Heart left ventricle (tissue), 16 donors: ENCODE measurements around the gene SLC6A18. TPM values are rescaled to one million over a fixed set of nuclear protein-coding genes. Genes with fewer than 3 reads are reported as not detected.

Experiments used
- ATAC-seq, 4 donors: fragments of 200-7000 bp; cut with Tn5 transposase; one replicate each; pipeline ENCODE4 v1.9.1; 2020 to 2022; ENCODE audit warnings: moderate library complexity in 4 of 4, mild to moderate bottlenecking in 3 of 4, moderate number of reproducible peaks in 1 of 4
- DNase-seq, 5 donors: peaks; one replicate each; pipeline ENCODE4 v3.0.0-alpha.2; 2020
- H3K27ac ChIP-seq, 12 donors: fragments of 200-600 bp; sonication (generic) in 4 of 12; one replicate each; pipeline versions ENCODE4 v1.5.0 to v1.8.0; 2016 to 2022; ENCODE audit warnings: mild to moderate bottlenecking in 2 of 12
- H3K27me3 ChIP-seq, 9 donors: fragments of 200-600 bp; sonication (generic) in 2 of 9; one replicate each; pipeline versions ENCODE4 v1.5.1 to v1.8.0; 2016 to 2022; ENCODE audit warnings: mild to moderate bottlenecking in 3 of 9
- H3K36me3 ChIP-seq, 9 donors: fragments of 200-600 bp; sonication (generic) in 2 of 9; one replicate each; pipeline versions ENCODE4 v1.5.0 to v1.8.0; 2018 to 2022; ENCODE audit warnings: mild to moderate bottlenecking in 2 of 9
- H3K4me1 ChIP-seq, 12 donors: fragments of 200-600 bp; sonication (generic) in 4 of 12; one replicate each; pipeline versions ENCODE4 v1.5.0 to v1.8.0; 2016 to 2022; ENCODE audit warnings: mild to moderate bottlenecking in 3 of 12
- H3K4me3 ChIP-seq, 12 donors: fragments of 200-600 bp; sonication (generic) in 4 of 12; one replicate each; pipeline versions ENCODE4 v1.5.0 to v1.8.0; 2017 to 2022; ENCODE audit warnings: mild to moderate bottlenecking in 9 of 12, moderate library complexity in 4 of 12
- H3K9me3 ChIP-seq, 12 donors: fragments of 200-600 bp; sonication (generic) in 4 of 12; one replicate each; pipeline versions ENCODE4 v1.5.0 to v1.8.0; 2016 to 2022; ENCODE audit warnings: mild to moderate bottlenecking in 1 of 12
- POLR2A ChIP-seq, 2 donors: fragments of 450-650 bp; IDR thresholded peaks; one replicate each; pipeline ENCODE4 v1.6.1; 2017; ENCODE audit warnings: antibody characterized with exemption in 2 of 2, mild to moderate bottlenecking in 2 of 2, moderate library complexity in 2 of 2
- WGBS, 4 donors: extraction: QIAGEN DNeasy Blood & Tissue Kit in 2 of 4; methylation state at CpG; one replicate each; pipeline versions ENCODE4 v1.1.5 to v1.1.7; 2013 to 2018; 5-methylcytosine and 5-hydroxymethylcytosine counted together
- intact Hi-C, 10 donors: fragments of 100-400 bp; cut with DNase I; formaldehyde crosslinking; loops; one replicate each; pipeline versions ENCODE4 v1.11.1 to v1.14.2; 2022
- polyA plus RNA-seq, 2 donors: library from polyadenylated mRNA; stranded (reverse); fragments of 200-250 nt; gene quantifications; one replicate each; pipeline ENCODE4 v1.2.3, GENCODE V29; 2013
- total RNA-seq, 9 donors: library from RNA; depleted of rRNA in 2 of 9; stranded (reverse); fragments of >200 nt in 2 of 9; fragmentation: NEBNext Ultra II Directional in 3 of 9; extraction: Animal tissue kit (Norgen Biotek cat#: 25700) in 3 of 9; gene quantifications; one replicate each; pipeline versions ENCODE4 v1.1.0 to v1.2.4, GENCODE V29; 2016 to 2023
- TF ChIP-seq, protein P1 (sequence below), 12 donors: fragments of 200-600 bp; sonication (generic) in 4 of 12; IDR thresholded peaks; one replicate each; pipeline versions ENCODE4 v1.5.0 to v1.8.0; 2018 to 2022; ENCODE audit warnings: antibody characterized with exemption in 12 of 12, mild to moderate bottlenecking in 5 of 12
- donor health status: ischemic (EF 13 %, LVEDD 7.1; RV severe dilation, severe dysfunction).
- donor health status: healthy with polysubstance abuse.
- donor health status: DM: no; HTN: yes; CAD: no.
- donor health status: DM: no; HTN: no; CAD: no.
- donor health status: ischemic (EF 25% LVEDD 6.9; RV normal size, moderate dysfunction).
- donor health status: ischemic (EF 25% LVEDD 5.7; RV mildly dilated, moderate dysfunction).
- donor health status: healthy.
- donor health status: DM: yes; HTN: yes; CAD: no.
- donor health status: ischemic (EF 35%, LVEDD 5.7; RV mildly dilated, moderate dysfunction).
- donor health status: nonischemic (EF 11% LVEDD 7.7; RV severe dilation, severe dysfunction).
- donor health status: DM: yes; HTN: yes; CAD: no.
- donor health status: PGD.
- donor health status: ischemic (EF 29% LVEDD 5.4; RV normal size, mild dysfunction).
- donor health status: nonischemic (EF 23%, LVEDD 6.1; RV moderate dilation, normal function).

SLC6A18 gene
- total and polyA plus RNA-seq, 11 donors: not detected

DNA sequence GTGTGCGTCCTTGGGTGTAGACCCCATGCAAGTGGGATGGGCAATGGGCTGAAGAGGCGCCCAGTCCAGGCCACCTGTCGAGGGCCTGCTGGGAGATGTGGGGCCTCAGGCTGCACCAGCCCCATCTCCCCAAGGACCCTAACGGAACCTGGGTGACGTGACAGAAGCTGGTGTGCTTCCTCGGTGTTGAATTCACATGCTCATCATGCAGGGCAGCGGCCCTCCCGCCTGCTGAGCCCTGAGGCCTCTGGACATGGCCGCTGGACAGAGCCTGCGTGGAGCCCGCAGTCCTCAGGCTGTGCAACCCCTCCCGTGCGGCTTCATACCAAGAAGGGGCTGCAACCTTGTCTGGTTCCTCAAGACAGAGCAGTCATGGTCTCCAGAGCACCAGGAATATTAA is 42.9 kb downstream of the SLC6A18 start:
- Histone ChIP-seq H3K27me3 (no peaks in the 10 kb centered on the region), H3K36me3 (no peaks in the 10 kb centered on the region), H3K4me3 (no peak overlapping the region), H3K4me1 (no peaks in the 10 kb centered on the region), H3K9me3 (peaks cover 0 to 8% (median 0%) of the 10 kb centered on the region in 12 donors), H3K27ac (no peak overlapping the region)
- WGBS, 4 donors: 83 to 95% (median 89%) methylated on average over 8 to 13 of the region's 13 CpGs
- intact Hi-C loops: no loop called here
- no peak for DNase-seq
- no peak for ATAC-seq
- TF ChIP-seq, protein P1, sequence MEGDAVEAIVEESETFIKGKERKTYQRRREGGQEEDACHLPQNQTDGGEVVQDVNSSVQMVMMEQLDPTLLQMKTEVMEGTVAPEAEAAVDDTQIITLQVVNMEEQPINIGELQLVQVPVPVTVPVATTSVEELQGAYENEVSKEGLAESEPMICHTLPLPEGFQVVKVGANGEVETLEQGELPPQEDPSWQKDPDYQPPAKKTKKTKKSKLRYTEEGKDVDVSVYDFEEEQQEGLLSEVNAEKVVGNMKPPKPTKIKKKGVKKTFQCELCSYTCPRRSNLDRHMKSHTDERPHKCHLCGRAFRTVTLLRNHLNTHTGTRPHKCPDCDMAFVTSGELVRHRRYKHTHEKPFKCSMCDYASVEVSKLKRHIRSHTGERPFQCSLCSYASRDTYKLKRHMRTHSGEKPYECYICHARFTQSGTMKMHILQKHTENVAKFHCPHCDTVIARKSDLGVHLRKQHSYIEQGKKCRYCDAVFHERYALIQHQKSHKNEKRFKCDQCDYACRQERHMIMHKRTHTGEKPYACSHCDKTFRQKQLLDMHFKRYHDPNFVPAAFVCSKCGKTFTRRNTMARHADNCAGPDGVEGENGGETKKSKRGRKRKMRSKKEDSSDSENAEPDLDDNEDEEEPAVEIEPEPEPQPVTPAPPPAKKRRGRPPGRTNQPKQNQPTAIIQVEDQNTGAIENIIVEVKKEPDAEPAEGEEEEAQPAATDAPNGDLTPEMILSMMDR (IDR thresholded peaks at IDR 0.05): no peak
- no peak for TF ChIP-seq POLR2A (IDR thresholded peaks at IDR 0.05)

- Histone ChIP-seq H3K36me3 (no peaks in the 10 kb centered on the region), H3K4me1 (no peaks in the 10 kb centered on the region), H3K9me3 (peaks cover 0 to 2% (median 0%) of the 10 kb centered on the region in 12 donors), H3K27ac (no peak overlapping the region), H3K27me3 (no peaks in the 10 kb centered on the region), H3K4me3 (no peak overlapping the region)
- intact Hi-C loops: no loop called here
- ATAC-seq (no peak), DNase-seq (no peak)
- 90 to 92% (median 91%) methylated on average over 12 to 13 of the region's 13 CpGs for WGBS, 4 donors
- no peak for TF ChIP-seq POLR2A (IDR thresholded peaks at IDR 0.05)
- TF ChIP-seq, protein P1 (IDR thresholded peaks at IDR 0.05): no peak
Observed at GRCh38 chr5:1268666-1269065, 43.5 kb downstream of the SLC6A18 start.

- ATAC-seq (no peak), DNase-seq (no peak)
- Histone ChIP-seq H3K27ac (no peak overlapping the region), H3K27me3 (no peaks in the 10 kb centered on the region), H3K9me3 (no peaks in the 10 kb centered on the region), H3K4me3 (no peak overlapping the region), H3K4me1 (no peaks in the 10 kb centered on the region), H3K36me3 (no peaks in the 10 kb centered on the region)
- no peak for TF ChIP-seq POLR2A (IDR thresholded peaks at IDR 0.05)
- TF ChIP-seq, protein P1 (IDR thresholded peaks at IDR 0.05): no peak
- intact Hi-C loops: no loop called here
- 91 to 95% (median 94%) methylated on average over 20 to 22 of the region's 22 CpGs for WGBS, 4 donors
Observed at GRCh38 chr5:1270426-1270825, 45.2 kb downstream of the SLC6A18 start.

DNA sequence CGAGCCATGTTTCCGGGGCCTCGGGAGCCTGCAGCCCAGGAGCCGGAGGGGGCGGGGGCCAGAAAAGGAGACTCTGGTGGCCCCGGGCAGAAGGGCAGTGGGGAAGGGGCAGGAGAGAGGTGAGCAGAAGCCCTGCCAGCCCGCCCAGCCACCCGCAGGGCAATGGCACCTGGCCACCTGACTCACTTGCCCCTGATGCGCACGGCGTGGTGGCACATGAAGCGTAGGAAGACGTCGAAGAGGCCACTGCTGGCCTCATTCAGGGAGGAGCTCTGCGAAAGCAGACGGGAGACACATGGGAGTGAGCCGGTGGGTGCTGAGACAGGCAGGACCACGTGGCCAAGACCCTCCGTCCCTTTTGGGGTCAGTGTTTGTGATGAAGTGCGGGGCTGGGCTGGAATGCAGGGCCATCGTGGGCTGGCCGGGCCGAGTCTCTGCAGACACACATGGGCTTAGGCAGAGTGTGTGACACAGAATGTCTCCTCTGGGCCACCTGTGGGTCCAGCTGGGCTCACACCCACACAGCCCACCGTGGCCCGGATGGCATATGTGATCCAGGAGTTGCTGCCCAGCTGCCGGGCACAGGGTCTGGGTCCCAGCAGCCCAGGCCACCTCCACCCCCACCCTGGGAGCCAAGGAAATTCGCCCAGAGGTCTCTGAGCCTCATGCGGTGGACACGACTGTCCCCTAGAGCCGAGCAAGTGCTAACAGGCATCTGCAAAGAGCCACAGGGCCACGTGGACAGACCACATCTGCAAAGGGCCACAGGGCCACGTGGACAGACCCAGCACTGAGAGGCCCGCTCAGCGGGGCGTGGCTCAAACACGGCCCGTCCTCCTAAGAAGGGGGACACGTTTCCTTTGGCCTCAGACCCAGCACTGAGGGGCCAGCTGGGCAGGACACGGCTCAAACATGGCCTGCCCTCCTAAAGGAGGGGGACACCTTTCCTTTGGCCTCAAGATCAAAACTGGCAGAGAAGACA is 46.0 kb downstream of the SLC6A18 start:
- Histone ChIP-seq H3K27ac (no peak overlapping the region), H3K4me3 (no peak overlapping the region), H3K36me3 (no peaks in the 10 kb centered on the region), H3K4me1 (no peaks in the 10 kb centered on the region), H3K9me3 (no peaks in the 10 kb centered on the region), H3K27me3 (no peaks in the 10 kb centered on the region)
- intact Hi-C loops: no loop called here
- ATAC-seq: no peak
- TF ChIP-seq, protein P1 (IDR thresholded peaks at IDR 0.05): no peak
- TF ChIP-seq POLR2A (IDR thresholded peaks at IDR 0.05): no peak
- DNase-seq: no peak
- 91 to 94% (median 91%) methylated on average over 32 to 39 of the region's 39 CpGs for WGBS, 4 donors
